Urinary bladder (tissue), 4 donors: ENCODE data around the gene GPR39. TPM values are rescaled to one million over a fixed set of nuclear protein-coding genes. Genes with fewer than 3 reads are reported as not detected.
"Not testable (repeated sequence)": the region's sequence is repeated elsewhere in the genome, so short reads cannot be mapped to it uniquely, and the experiment has no call there.

Experiments
- DNase-seq: peaks from one replicate; pipeline ENCODE4 v3.0.0-alpha.2; 2015; ENCODE audit errors: extremely low spot score
- H3K27ac ChIP-seq: one replicate; pipeline ENCODE4 v1.5.1; 2013; ENCODE audit warnings: low read depth, mild to moderate bottlenecking, moderate library complexity
- H3K36me3 ChIP-seq: one replicate; pipeline ENCODE4 v1.6.1; 2013; ENCODE audit warnings: mild to moderate bottlenecking, moderate library complexity; ENCODE audit not compliant: insufficient read depth
- H3K4me1 ChIP-seq: one replicate; pipeline ENCODE4 v1.6.1; 2013; ENCODE audit warnings: mild to moderate bottlenecking, moderate library complexity; ENCODE audit not compliant: insufficient read depth
- H3K4me3 ChIP-seq: one replicate; pipeline ENCODE4 v1.5.1; 2013; ENCODE audit warnings: low read depth, low read length
- WGBS: extraction: QIAGEN DNeasy Blood & Tissue Kit; methylation state at CpG from one replicate; pipeline ENCODE4 v1.1.7; 2013; 5-methylcytosine and 5-hydroxymethylcytosine counted together
- polyA plus RNA-seq: library from polyadenylated mRNA; stranded (reverse); fragments of 200-250 nt; gene quantifications from one replicate; pipeline ENCODE4 v1.2.3, GENCODE V29; 2013
- total RNA-seq: library from RNA; depleted of rRNA; stranded (reverse); fragments of >200 nt; gene quantifications from one replicate; pipeline ENCODE4 v1.2.3, GENCODE V29; 2014
- donor health status: healthy with polysubstance abuse.
- donor health status: healthy.

Gene GPR39
- total and polyA plus RNA-seq, 2 donors: 1.4 to 3.2 TPM

DNA sequence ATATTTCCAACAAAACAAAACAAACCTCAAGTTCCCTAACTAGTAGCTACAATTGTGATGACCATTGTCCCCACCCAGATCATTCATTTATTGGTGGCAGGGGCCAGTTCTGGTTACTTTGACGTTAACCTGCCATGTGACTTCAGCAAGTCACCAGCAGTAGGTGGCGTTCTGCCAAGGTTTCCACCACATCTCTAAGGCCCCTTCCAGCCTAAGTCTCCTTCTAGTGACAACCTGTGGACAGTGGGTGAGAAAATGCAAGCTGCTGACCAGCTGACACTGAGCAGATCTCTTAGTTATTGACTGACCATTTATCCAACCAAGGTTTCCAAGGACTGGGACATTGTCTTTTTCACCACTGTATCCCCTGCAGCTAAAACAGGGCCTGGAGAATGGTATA lies 98.4 kb downstream of the GPR39 start:
- WGBS: 33% methylated on average over 2 of the region's 2 CpGs
- DNase-seq: no peak
- Histone ChIP-seq H3K36me3 (no peaks in the 10 kb centered on the region), H3K4me1 (no peaks in the 10 kb centered on the region), H3K4me3 (no peak overlapping the region), H3K27ac (no peak overlapping the region)

DNA sequence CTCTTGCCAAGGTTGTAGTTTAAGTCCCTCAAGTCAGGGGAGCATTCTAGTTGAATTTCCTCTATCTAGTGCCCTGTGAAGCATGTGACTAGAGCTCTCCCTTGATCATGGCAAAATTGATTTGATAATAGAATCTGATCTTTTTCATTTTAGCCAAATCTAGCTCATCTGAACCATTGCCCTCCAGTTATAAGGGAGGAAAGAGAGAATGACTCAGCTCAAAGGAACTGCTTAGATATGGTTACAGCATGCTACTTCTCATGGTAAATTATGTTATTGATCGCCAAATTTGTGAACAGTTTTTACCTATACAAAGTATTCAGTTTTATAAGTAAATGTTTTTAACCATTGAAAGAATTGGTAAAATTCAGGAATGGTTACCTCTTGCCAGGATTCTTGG lies 100.8 kb downstream of the GPR39 start:
- no peak overlapping the region for H3K27ac ChIP-seq
- H3K4me1 ChIP-seq: no peaks in the 10 kb centered on the region
- no peak overlapping the region for H3K4me3 ChIP-seq
- no peak for DNase-seq
- WGBS: 89% methylated on average over 1 of the region's 1 CpG
- H3K36me3 ChIP-seq: no peaks in the 10 kb centered on the region

DNA sequence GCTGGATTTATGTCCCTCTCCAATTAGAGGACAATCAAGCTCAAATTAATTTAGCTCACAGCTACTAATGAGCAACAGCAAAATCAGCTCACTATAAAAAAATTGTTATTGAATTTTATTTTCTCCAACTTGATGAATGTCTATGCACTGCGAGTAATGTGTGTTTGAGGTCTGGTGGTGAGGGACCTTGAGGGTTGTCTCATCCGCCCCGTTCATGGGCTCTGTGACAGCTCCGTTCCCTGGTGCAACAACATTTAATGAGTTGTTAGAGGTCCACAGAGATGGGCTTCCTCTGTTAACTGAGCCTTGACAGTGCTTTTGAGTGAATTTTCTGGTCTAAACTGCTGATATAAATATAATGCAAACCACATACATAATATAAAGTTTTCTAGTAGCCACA lies 101.7 kb downstream of the GPR39 start:
- H3K27ac ChIP-seq: no peak overlapping the region
- whole genome bisulfite sequencing: 78% methylated on average over 4 of the region's 4 CpGs
- no peaks in the 10 kb centered on the region for H3K36me3 ChIP-seq
- no peak for DNase-seq
- H3K4me1 ChIP-seq: no peaks in the 10 kb centered on the region
- H3K4me3 ChIP-seq: no peak overlapping the region

DNA sequence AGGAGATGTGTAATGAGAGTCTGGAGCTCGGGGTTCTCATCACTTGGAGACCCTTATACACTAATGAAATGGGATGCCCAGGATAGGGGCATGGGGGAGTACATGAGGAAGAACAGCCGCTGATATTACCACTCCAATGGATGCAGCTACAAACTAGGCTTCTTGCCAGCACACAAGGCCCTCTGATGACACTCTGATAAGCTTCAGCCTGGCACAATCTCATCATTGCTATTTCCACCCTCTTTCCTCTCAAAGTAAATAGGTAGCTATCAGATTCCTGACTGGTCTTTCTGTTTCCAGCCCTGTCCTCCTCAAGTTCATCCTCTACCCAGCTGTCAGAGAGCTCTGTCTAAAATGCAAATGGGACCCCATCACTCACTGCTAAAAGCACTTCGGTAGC lies 103.0 kb downstream of the GPR39 start:
- Histone ChIP-seq H3K36me3 (no peaks in the 10 kb centered on the region), H3K27ac (no peak overlapping the region), H3K4me1 (no peaks in the 10 kb centered on the region), H3K4me3 (no peak overlapping the region)
- DNase-seq: no peak
- 50% methylated on average over 3 of the region's 3 CpGs for WGBS

DNA sequence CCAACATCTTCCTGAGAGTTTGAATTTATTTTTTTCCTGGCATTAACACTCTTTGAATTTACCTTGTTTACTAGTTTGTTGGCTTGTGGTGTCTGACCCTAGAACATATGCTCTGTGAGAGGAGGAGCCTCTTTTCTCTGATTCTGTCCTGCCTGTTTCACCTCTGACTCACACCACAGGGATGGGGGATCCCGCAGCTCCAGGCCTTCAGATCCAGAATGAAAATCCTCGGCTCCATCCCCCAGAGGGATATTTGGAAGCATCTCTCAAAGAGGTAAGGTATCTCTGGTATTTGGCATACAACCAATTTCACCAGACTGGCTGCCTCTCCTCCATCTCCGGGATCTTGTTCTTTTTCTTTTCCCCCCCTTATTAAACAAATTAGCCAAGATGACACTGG lies 104.7 kb downstream of the GPR39 start:
- no peak for DNase-seq
- Histone ChIP-seq H3K36me3 (no peaks in the 10 kb centered on the region), H3K4me3 (no peak overlapping the region), H3K27ac (no peak overlapping the region), H3K4me1 (no peaks in the 10 kb centered on the region)
- WGBS: 58% methylated on average over 3 of the region's 3 CpGs

DNA sequence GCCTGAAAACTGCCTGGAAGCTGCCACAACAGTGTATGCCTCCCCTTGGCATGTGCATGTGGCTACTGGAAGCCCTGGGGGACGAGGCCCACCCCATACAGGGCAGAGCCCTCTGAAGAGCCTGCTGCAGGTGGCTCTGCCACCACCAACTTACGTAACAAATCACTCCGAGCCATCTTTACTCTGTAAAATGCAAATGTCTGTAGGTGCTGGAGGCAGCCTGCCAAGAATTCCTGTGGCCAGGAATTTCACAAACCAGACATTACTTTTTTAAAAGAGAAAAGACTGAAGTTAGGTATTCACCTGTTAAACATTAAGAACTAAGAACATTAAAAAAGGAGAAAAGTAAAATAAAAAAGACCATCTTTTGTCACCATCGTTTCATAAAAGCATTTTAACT lies 106.3 kb downstream of the GPR39 start:
- no peak for DNase-seq
- WGBS: 62% methylated on average over 4 of the region's 4 CpGs
- H3K4me1 ChIP-seq: no peaks in the 10 kb centered on the region
- H3K4me3 ChIP-seq: no peak overlapping the region
- H3K36me3 ChIP-seq: no peaks in the 10 kb centered on the region
- H3K27ac ChIP-seq: no peak overlapping the region

DNA sequence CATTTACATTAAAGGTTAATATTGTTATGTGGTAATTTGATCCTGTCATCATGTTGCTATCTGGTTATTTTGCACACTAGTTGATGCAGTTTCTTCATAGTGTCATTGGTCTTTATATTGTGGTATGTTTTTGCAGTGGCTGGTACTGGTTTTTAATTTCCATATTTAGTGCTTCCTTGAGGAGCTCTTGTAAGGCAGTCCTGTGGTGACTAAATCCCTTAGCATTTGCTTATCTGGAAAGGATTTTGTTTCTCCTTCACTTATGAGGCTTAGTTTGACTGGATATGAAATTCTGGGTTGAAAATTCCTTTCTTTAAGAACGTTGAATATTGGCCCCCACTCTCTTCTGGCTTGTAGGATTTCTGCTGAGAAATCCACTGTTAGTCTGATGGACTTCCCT lies 120.5 kb downstream of the GPR39 start:
- H3K27ac ChIP-seq, DNase-seq, H3K4me3 ChIP-seq, H3K4me1 ChIP-seq, H3K36me3 ChIP-seq: not testable (repeated sequence)
- WGBS: 34% methylated on average over 1 of the region's 1 CpG

DNA sequence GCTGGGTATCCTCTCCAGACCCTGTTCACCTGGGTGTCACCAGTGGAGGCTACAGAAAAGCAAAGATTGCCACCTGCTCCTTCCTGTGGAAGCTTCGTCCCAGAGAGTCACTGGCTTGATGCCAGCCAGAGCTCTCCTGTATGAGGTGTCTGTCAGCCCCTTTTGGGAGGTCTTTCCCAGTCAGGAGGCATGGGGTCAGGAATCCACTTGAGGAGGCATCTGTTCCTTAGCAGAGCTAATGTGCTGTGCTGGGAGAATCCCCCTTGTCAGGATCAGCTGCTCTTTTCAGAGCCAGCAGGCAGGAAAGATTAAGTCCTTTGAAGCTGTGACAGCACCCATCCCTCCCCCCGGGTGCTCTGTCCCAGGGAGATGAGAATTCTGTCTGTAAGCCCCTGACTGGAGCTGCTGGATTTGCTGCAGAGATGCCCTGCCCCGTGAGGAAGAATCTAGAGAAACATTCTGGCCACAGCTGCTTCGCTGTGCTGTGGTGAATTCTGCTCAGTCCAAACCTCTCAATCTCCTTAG lies 121.8 kb downstream of the GPR39 start:
- Histone ChIP-seq H3K36me3 (no peaks in the 10 kb centered on the region), H3K27ac (no peak overlapping the region), H3K4me1 (no peaks in the 10 kb centered on the region), H3K4me3 (no peak overlapping the region)
- DNase-seq: no peak
- 45% methylated on average over 4 of the region's 4 CpGs for WGBS

DNA sequence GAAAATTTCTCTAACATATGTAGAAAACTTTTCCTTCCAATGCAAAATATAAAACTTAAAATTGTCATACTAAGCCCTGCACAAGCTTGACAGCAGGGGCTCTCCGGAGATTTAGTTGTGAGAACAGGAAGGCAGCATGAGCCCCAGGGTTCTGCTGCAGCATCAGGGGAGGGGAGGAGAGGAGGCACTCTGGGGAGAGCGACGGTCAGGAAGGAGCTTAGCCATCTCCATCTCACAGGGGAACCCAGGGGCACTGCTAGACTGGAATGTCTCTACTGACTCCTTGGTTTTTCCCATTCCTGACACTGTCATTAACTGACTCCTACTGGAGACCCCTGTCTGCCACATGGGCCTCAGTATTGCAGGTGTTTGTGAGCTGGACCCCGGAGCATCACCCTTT lies 123.6 kb downstream of the GPR39 start:
- no peak overlapping the region for H3K4me3 ChIP-seq
- no peaks in the 10 kb centered on the region for H3K4me1 ChIP-seq
- no peak overlapping the region for H3K27ac ChIP-seq
- WGBS: 58% methylated on average over 4 of the region's 4 CpGs
- H3K36me3 ChIP-seq: no peaks in the 10 kb centered on the region
- no peak for DNase-seq

DNA sequence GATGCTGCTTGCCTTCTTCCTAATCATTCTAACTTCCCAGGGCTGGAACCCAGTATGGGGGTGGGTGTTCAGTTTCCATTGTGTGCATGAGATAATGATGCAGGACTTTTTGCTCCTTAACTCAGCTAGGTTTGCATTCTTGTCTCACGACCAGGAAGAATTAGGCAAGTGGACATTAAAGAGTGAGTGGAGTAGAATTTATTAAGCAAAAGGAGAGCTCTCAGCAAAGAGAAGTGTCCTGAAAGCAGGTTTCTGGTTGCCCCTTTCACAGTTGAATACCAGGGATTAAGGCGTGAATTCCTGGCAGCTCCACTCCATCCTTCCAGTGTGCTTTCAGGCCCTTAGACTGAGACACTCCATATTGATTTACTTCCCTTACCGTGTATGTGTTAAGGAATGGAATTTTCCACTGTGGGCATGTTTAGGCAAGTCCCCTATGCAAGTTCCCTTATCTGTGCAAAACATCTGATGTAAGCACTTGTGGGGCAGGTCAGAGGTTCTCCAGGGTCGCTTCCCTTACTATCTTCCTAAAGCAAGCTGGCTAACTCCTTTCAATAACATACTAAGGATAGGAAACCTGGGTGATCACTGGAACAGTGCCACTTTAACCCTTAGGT lies 126.5 kb downstream of the GPR39 start:
- DNase-seq: no peak
- 68% methylated on average over 4 of the region's 4 CpGs for WGBS
- Histone ChIP-seq H3K4me3 (no peak overlapping the region), H3K4me1 (no peaks in the 10 kb centered on the region), H3K27ac (no peak overlapping the region), H3K36me3 (no peaks in the 10 kb centered on the region)

DNA sequence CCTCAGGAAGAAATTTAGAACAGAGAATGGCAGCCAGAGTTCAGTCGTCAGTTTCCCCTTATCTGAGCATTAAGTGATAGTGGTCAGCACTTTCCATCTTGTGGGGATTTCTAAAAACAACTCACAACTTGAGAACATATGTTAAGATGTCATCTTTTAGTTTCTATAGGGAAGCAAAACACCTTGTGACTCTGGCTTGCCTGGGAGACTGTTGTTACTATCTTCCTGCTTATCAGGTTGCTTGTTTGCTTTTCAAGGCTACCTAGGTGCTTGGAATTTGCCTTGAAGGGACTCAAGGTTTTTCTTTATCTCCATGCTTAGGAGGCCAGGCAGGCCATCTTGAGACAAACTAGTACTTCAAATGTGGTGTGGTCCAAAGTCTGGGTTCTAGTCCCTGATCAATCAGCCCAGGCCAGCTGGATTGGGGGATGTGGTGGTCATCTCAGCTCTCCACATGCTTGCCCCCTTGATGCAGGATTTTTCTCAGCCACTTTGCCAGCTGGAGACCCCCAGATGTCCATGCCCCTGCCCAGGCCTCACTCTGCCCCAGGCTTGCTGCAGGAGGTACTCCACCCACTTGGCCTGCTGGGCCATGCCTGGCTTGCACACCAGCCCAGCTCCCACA lies 127.5 kb downstream of the GPR39 start:
- H3K36me3 ChIP-seq: no peaks in the 10 kb centered on the region
- H3K27ac ChIP-seq: no peak overlapping the region
- 70% methylated on average over 1 of the region's 1 CpG for WGBS
- no peak overlapping the region for H3K4me3 ChIP-seq
- no peak for DNase-seq
- H3K4me1 ChIP-seq: no peaks in the 10 kb centered on the region

DNA sequence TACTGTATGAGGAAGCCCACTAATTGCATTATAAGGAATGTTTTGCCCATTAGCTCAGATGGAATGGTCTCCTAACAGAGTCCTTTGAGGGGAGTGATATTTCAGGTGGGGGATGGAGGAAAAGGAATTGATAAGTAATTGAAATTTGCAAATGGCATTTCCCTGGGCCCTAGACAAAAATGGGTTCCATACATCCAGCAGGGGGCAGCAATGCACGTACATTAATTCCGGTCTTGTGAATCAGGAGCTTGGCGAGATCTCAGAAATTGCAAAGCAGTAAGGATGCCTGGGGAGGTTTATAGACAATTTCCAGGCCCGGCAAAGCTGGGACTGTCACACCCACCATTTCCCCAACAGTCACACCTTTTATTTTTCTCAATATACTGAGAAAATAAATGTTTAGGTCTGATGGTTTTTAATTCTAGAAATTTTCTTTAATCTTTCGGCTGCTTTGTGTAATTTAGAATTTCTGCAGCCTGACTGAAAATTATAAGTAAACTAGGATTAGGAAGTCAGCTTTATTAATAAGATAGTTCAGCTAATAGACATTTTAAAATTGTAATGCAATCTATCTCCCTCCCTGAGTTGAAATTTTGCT lies 130.6 kb downstream of the GPR39 start:
- H3K4me1 ChIP-seq: peaks cover 1% of the 10 kb centered on the region
- H3K27ac ChIP-seq: no peak overlapping the region
- no peaks in the 10 kb centered on the region for H3K36me3 ChIP-seq
- no peak for DNase-seq
- WGBS: 21% methylated on average over 5 of the region's 5 CpGs
- no peak overlapping the region for H3K4me3 ChIP-seq

DNA sequence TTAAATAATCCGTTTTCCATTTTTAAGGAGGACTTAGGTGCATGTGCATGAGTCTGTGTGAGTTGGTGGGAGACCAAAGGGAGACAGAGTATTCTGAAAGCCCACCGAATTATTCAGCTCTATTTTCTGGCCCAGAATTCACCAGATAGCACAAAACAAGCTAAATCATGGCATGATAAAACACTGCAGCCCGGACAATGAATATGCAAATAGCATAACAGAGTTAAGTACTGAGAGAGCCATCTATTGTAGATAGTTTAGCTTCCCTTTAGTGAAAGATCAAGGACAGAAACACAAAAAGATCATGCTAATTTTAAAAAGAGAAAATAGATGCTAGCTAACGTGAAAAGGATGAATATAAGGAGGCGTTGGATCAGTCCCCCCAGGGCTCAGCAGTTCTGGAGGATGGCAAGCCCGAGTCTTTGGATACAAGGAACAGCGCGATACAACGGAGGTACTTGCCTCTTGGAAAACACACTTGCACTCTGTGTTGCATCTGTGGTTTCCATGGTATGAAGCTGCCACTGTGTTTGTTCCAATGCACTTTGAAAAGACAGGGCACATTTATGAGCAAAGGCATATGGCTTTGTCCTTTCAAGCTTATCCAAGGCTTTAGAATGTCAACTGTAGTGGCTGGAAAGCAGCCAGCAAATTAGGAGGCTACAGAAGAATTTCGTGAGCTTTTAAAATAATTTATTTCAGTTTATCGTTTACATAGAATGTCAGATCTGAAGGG lies 133.5 kb downstream of the GPR39 start:
- no peak overlapping the region for H3K4me3 ChIP-seq
- DNase-seq: no peak
- WGBS: 38% methylated on average over 11 of the region's 11 CpGs
- H3K4me1 ChIP-seq: peaks cover 1% of the 10 kb centered on the region
- H3K36me3 ChIP-seq: no peaks in the 10 kb centered on the region
- no peak overlapping the region for H3K27ac ChIP-seq

DNA sequence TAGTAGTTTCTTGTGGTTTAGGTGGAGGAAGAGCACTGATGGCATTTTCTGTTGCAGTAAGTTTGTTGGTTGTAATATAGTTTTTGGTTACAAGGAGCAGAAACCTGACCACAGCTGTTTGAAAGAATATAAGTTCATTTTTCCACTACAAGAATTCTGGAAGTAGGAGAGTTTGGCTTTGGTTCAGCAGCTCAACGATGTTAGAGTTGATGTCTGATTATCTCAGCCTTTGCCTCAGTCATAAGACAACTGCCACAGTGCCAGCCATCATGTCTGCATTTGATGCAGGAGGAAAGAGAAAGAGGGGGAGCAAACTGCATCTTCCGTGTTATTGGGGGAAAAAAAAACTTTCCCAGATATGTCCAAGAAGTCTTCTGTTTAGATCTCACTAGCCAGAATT lies 134.3 kb downstream of the GPR39 start:
- DNase-seq: no peak
- 30% methylated on average over 2 of the region's 2 CpGs for WGBS

More for the DNA sequence above, 134.3 kb downstream of the GPR39 start:
- no peak overlapping the region for H3K27ac ChIP-seq
- peaks cover 1% of the 10 kb centered on the region for H3K4me1 ChIP-seq
- no peaks in the 10 kb centered on the region for H3K36me3 ChIP-seq
- no peak overlapping the region for H3K4me3 ChIP-seq
